Fibroblast of mammary gland (primary cell): ENCODE results near the gene NRN1L.

Source experiments
- DNase-seq: peaks from one replicate; pipeline ENCODE4 v3.0.0-alpha.2; 2010; ENCODE audit warnings: low read depth
- H3K4me3 ChIP-seq: 2 replicates; pipeline ENCODE4 v1.5.1; 2011; ENCODE audit warnings: low read depth, mild to moderate bottlenecking, low read length, moderate library complexity; ENCODE audit not compliant: control insufficient read depth
- TF ChIP-seq, protein P1 (sequence below): conservative IDR thresholded peaks from 2 replicates; pipeline ENCODE4 v1.5.1; 2011; ENCODE audit warnings: low read depth, low read length, inconsistent platforms; ENCODE audit not compliant: control insufficient read depth, insufficient read depth

The NRN1L gene

DNA sequence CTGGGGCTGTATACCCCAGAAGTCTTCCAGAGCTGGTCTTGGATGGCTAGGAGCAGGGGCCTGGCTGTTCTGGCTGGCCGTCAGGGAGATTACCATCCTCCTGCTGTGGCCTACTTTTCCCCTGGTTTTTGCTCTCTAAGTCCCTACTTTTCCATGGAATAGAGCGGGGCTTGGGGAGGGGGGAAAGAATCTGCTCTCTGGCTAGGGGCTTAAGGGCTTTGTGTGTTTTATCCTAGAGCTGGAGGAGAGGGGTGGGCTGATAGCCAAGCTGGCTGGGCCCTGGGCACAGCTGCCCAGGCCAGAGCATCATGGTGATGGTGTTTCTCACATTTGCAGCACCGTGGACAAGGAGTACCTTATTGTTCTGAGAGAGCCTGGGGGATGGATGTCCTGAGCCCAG is 3.6 kb downstream of the NRN1L start:
- no peak for DNase-seq
- TF ChIP-seq, protein P1, sequence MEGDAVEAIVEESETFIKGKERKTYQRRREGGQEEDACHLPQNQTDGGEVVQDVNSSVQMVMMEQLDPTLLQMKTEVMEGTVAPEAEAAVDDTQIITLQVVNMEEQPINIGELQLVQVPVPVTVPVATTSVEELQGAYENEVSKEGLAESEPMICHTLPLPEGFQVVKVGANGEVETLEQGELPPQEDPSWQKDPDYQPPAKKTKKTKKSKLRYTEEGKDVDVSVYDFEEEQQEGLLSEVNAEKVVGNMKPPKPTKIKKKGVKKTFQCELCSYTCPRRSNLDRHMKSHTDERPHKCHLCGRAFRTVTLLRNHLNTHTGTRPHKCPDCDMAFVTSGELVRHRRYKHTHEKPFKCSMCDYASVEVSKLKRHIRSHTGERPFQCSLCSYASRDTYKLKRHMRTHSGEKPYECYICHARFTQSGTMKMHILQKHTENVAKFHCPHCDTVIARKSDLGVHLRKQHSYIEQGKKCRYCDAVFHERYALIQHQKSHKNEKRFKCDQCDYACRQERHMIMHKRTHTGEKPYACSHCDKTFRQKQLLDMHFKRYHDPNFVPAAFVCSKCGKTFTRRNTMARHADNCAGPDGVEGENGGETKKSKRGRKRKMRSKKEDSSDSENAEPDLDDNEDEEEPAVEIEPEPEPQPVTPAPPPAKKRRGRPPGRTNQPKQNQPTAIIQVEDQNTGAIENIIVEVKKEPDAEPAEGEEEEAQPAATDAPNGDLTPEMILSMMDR = no peak
- H3K4me3 ChIP-seq = no peak overlapping the region

DNA sequence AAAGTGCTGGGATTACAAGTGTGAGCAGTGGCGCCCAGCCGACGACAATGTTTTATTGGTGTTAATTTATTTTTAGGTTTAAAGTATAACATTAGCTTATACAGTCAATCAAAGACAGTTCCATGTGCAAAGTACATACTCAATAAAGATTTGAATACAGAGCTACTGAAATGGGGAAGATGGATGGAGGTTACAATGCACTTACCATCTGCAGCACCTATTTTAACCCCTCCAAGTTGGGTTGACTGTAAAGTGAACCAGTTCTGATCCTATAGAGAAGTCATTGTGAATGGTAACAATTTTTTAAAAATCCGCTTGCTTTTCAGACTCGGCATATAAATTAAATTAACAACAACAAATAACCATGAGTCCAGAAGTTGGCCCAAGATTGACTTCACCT is 7.7 kb downstream of the NRN1L start:
- no peak for DNase-seq
- peak overlapping the region; percentile 55 for H3K4me3 ChIP-seq
- TF ChIP-seq, protein P1 = no peak

DNA sequence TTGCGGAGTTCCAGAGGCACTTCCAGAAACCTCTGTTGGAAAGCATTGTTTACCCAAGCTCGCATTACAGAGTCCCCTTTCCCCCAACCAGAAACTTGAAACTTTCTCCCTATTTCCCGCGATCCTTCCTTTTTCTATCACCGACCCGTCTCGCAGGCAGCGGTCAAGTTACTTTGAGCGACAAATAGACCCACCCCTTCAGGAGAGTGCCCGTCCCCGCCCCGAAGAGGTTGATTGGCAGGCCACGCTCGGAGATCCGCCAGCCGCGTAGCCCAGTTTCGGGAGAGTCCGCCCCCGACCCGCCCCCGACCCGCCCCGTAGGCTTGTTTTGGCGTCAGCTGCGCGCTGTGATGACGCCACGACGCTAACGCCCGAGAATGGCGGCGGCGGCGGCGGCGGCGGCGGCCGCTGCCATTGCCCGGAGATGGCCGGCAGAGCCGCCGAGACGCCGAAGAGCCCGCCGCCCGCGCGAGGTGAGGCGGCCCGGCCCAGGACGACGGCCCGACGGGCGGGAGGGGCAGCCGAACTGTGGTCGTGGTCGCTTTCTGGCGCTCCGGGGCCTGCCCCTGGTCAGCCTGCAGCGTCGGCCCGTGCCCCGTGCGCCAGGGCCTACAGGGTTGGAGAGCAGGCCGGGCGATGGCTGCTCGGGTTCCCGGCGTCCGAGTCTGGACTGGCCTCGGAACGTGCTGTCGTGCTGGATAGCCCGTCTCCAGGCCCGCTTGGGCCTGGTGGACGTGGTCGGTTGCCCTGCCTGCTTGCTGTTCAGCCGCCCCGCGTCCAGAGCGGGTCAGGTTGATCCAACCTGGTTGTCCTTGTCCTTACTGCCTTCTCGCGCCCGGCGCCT is 8.4 kb downstream of the NRN1L start, which contains the start of gene PSKH1:
TSS of gene PSKH1 (plus strand) at position 356 of the 844 bp plus-strand sequence. CDS start 15,496 bp downstream, outside the sequence.
- H3K4me3 ChIP-seq = peak within 1 kb of the TSS; percentile 84
- TF ChIP-seq, protein P1 = no peak
- peak; percentile 92 for DNase-seq

DNA sequence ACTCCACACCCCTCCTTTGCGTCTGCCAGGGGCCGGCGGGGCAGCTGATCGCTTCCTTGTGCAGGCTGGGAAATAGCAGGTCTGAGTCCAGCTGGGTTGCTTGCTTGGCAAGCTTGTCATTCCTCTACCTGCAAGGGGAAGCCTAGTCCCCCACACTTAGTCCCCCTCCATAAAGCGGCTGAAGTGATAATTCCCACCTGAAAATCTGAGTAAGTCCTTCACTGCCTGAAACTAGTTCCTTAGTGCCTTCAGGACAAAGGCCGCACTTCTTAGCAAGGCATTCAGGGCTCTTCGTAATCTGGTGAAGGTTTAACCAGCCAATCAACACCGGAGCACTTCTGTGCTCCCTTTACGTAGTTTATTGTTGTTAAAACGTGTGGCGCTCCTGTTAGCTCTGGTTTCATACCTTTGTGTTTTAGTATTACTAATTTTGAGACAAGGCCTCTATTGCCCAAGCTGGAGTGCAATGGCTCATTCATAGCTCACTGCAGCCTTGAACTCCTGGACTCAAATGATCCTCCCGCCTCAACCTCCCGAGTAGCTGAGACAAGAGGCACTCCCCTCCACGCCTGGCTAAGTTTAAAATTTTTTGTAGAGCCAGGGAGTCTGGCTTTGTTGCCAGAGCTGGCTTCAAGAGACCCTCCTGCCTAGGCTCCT is 9.2 kb downstream of the NRN1L start:
- DNase-seq = peak; percentile 18
- TF ChIP-seq, protein P1 = no peak

DNA sequence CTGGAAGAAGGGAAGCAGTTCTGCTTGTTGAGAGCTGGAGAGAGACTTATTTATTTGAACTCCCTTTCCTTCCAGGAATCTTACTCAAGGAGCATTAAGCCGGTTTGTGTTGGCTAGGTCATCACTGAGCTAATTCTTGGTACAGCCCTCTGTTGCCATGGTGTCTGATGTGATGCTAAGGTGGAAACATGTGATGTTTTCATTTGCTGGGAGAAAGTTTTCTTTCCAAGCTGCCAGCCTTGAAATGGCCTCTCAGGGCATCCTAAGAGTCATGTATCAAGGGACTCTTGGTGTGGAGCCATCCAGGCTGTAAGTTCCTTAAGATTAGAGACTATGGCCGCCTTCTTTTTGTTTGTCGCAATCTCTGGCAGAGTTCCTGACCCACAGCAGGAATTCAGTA is 12.5 kb downstream of the NRN1L start:
- DNase-seq = peak; percentile 52

More for the DNA sequence above, 9.2 kb downstream of the NRN1L start:
- H3K4me3 ChIP-seq = peak overlapping the region; percentile 84

DNA sequence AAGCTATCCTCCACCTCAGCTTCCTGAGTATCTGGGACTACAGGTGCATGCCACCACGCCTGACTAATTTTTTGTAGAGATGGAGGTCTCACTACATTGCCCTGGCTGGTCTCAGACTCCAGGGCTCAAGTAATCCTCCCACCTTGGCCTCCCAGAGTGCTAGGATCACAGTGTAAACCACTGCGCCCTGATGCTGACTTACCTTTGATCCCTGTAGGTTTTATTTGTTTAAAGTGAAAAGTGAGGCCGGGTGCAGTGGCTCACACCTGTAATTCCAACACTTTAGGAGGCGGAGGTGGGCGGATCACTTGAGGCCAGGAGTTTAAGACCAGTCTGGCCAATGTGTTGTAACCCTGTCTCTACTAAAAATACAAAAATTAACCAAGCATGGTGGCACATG is 17.0 kb downstream of the NRN1L start:
- H3K4me3 ChIP-seq = no peak overlapping the region
- TF ChIP-seq, protein P1 = no peak
- DNase-seq = no peak

More for the DNA sequence above, 12.5 kb downstream of the NRN1L start:
- TF ChIP-seq, protein P1 = no peak
- H3K4me3 ChIP-seq = no peak overlapping the region
